GM12874 (cell line): ENCODE data around the gene L3MBTL4.

Source experiments
- TF ChIP-seq, protein P1 (sequence below): IDR thresholded peaks from 2 replicates; pipeline ENCODE4 v1.5.1; 2011; ENCODE audit warnings: low read depth, mild to moderate bottlenecking, control low read depth, low read length, moderate library complexity; ENCODE audit not compliant: insufficient read depth

L3MBTL4 gene

DNA sequence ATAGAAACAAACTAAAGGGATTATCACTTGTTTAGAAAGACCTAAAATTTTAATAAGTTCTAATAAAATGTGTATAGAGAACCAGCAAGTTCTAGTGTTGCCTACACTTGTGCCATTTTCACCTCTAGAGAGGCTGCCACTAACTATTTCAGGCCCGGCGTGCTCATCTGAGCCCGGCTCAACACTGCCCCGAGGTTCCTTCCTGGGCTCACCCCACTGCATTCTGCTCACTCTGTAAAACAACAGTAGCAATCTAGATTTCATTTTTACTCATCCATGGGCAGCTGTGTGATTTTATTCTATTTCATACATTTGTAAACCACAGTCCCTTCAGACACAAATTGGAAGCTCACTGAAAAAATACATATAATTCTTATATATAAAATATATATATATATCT is 253.2 kb downstream of the L3MBTL4 start:
- TF ChIP-seq, protein P1, sequence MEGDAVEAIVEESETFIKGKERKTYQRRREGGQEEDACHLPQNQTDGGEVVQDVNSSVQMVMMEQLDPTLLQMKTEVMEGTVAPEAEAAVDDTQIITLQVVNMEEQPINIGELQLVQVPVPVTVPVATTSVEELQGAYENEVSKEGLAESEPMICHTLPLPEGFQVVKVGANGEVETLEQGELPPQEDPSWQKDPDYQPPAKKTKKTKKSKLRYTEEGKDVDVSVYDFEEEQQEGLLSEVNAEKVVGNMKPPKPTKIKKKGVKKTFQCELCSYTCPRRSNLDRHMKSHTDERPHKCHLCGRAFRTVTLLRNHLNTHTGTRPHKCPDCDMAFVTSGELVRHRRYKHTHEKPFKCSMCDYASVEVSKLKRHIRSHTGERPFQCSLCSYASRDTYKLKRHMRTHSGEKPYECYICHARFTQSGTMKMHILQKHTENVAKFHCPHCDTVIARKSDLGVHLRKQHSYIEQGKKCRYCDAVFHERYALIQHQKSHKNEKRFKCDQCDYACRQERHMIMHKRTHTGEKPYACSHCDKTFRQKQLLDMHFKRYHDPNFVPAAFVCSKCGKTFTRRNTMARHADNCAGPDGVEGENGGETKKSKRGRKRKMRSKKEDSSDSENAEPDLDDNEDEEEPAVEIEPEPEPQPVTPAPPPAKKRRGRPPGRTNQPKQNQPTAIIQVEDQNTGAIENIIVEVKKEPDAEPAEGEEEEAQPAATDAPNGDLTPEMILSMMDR = no peak

DNA sequence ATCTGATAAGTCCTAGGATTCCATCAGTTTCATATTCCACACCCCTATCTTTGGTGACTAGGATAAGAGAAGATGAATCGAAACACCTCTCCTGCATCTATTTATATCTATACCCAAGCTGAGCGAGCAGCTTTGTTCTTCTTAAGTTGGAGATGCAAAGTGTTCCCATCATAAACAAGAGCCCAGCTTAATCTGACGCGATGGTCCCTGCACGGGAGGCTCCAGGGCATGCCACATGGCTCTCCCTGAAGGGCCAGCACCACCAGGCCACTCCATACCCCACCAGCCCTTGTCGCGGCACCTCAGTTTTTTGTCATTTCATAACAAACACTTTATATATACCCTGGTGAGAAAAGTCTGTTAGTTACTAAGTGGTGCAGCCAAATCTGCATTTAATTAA is 255.3 kb downstream of the L3MBTL4 start:
- TF ChIP-seq, protein P1 = no peak

DNA sequence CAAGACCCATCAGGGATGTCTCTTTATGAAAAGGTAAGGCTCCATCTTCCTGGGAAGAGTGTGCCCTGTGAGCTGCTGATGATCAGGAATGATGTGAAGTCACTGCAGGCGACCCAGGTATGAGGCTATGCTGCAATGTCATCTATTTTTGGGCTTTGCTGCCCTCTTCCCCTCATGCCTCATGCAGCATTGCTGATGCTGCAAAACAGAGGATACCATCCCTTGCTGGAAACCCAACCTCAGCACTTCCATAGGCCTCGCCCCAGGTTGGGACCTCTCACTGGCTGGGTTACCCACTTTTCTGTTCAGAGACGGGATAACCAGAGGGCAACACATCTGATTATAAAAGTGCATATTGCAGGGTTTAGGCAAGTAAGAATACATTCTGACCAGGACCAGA is 255.8 kb downstream of the L3MBTL4 start:
- TF ChIP-seq, protein P1 = no peak

DNA sequence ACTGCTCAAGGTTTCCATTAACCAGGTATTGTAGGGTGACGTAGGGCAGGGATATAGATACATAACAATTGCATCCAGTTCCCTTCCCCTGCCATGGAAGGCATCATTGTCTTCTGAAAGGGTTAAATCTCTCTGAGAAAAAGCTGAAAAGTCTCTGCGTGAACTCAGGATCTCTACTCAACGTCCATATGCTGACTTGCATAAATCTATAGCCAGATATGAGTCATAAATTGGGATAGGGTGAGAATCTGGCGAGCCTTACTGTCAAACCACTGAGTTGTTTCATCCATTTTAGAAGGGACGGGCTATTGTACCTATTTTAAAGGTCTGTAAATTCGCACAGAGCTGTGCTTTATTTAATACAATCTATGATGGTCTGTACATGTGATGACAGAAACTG is 258.3 kb downstream of the L3MBTL4 start:
- TF ChIP-seq, protein P1 = no peak

DNA sequence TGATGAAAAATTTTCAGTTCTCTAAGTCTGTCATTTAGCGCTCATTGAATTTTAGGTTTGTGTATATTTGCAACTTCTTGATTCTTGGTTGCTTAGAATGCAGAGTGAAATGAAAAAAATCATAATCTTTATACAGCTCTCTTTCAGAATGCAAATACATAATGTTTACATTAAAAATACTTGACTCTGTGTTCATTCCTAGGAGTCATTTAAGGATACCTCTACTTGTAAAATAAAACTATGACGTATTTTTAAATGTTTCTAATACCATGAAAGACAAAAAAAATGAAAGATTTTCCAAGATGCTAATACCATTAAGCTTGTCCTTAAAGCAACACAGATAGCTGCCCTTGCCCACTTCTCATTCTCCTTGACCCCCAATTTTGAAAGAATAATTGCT is 259.0 kb downstream of the L3MBTL4 start:
- TF ChIP-seq, protein P1 = no peak

DNA sequence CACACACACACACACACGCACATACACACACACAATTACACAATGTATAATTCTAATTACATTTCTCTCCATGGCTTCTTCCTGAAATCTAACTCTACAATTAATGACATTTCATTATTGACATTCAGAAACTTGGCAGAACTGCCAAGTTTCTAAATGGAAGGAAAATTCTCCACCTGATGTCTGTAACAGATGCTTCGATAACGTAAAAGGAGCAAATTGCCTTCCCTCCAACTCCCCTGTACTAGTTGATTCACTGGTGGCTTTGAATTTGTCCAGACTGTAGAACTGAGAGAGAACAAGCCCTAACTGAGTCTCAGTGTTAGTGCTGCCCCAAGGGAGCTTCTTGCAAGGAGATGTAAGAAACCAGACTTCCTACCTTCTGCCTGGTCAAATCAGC is 264.3 kb downstream of the L3MBTL4 start:
- TF ChIP-seq, protein P1 = no peak

DNA sequence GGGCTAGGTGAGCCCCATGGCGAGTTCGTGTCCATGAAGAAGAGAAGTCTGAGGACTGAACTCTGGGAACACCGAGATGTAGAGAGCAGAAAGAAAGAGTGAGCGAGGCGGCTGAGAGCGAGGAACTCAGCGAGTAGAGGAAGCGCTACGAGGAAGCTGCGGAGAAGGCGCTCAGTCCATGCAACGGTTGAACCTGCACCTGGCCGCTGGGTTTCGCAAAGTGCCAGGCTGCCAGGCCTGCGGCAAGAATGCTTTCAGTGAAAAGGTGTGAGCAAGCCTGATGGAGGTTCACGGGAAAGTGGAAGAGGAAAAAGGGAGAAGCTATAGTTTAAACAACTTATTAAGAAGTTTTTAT is 268.4 kb downstream of the L3MBTL4 start:
- TF ChIP-seq, protein P1 = no peak
